K562 treated with DMSO at 1 percent for 48 hours (cell line): ENCODE data around the gene LMBRD2. TPM values are rescaled to one million over a fixed set of nuclear protein-coding genes. Genes with fewer than 3 reads are reported as not detected.

ENCODE experiments used
- total RNA-seq: library from RNA; unstranded; fragments of 300-600 nt; gene quantifications from 2 replicates; pipeline ENCODE4 v1.2.3, GENCODE V29; 2022; ENCODE audit warnings: low replicate concordance; ENCODE audit errors: extremely low read depth

LMBRD2 gene
- not detected in 2 replicates for total RNA-seq

GRCh38 chr5:36151434-36152323 lies at the start of gene LMBRD2, which contains the start of gene SKP2:
Gene LMBRD2, minus strand, starts transcription at chr5:36151887. Its CDS starts 8,538 bp downstream, at chr5:36143349.
Gene SKP2, plus strand, starts transcription at chr5:36152111. Its CDS starts 152 bp downstream, at chr5:36152263.

GRCh38 chr5:36066540-36067210 lies 85.0 kb downstream of the LMBRD2 start, which contains the start of gene UGT3A2:
Gene UGT3A2, minus strand, starts transcription at chr5:36066882. Its CDS starts 93 bp downstream, at chr5:36066789.

Other genes starting within 250 kb of the LMBRD2 start
- gene CAPSL, start 213.3 kb downstream of the LMBRD2 start, total RNA-seq: not detected in 2 replicates
- gene UGT3A1, start 160.5 kb downstream of the LMBRD2 start, total RNA-seq: not detected in 2 replicates
- not detected in 2 replicates for gene UGT3A2, start 85.0 kb downstream of the LMBRD2 start, total RNA-seq
- gene SKP2, start 224 bp upstream of the LMBRD2 start, total RNA-seq: not detected in 2 replicates
- gene NADK2, start 90.0 kb upstream of the LMBRD2 start, total RNA-seq: not detected in 2 replicates
- not detected in 2 replicates for gene RANBP3L, start 150.0 kb upstream of the LMBRD2 start, total RNA-seq